ENCODE data around the gene BOD1L1.

DNA sequence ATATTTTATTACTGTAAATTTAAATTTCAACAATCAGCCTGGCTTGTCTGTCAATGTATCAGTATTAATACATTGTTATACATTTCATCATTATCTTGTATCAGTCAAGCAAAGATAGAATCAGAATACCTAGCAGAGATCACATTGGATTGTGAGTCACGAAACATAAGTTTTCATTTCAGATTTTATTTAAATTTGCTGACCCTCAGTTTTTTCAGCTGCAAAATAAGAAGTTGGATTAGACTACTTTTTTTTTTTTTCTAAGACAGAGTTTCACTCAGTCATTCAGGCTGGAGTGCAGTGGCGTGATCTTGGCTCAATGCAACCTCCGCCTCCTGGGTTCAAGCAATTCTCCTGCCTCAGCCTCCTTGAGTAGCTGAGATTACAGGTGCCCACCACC is 49.9 kb downstream of the BOD1L1 start:
- TF ChIP-seq, protein P1, sequence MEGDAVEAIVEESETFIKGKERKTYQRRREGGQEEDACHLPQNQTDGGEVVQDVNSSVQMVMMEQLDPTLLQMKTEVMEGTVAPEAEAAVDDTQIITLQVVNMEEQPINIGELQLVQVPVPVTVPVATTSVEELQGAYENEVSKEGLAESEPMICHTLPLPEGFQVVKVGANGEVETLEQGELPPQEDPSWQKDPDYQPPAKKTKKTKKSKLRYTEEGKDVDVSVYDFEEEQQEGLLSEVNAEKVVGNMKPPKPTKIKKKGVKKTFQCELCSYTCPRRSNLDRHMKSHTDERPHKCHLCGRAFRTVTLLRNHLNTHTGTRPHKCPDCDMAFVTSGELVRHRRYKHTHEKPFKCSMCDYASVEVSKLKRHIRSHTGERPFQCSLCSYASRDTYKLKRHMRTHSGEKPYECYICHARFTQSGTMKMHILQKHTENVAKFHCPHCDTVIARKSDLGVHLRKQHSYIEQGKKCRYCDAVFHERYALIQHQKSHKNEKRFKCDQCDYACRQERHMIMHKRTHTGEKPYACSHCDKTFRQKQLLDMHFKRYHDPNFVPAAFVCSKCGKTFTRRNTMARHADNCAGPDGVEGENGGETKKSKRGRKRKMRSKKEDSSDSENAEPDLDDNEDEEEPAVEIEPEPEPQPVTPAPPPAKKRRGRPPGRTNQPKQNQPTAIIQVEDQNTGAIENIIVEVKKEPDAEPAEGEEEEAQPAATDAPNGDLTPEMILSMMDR (IDR thresholded peaks at IDR 0.05) = no peak
- no peak for TF ChIP-seq EP300 (IDR thresholded peaks at IDR 0.05; ENCODE audit: low read depth)
- no peak for TF ChIP-seq POLR2A (IDR thresholded peaks at IDR 0.05)

Measured in transverse colon (tissue), 3 donors.